GM23338 (cell line): ENCODE results near the gene NIPAL1. TPM values are rescaled to one million over a fixed set of nuclear protein-coding genes. Genes with fewer than 3 reads are reported as not detected.

Experiments used
- ATAC-seq: fragments of 200-7000 bp; cut with Tn5 transposase; 3 replicates; pipeline ENCODE4 v1.9.1; 2020
- DNase-seq: peaks from one replicate; pipeline ENCODE4 v3.0.0-alpha.2; 2015; ENCODE audit warnings: low spot score
- H2AFZ ChIP-seq: fragments of 200-600 bp; sonication (generic); 2 replicates; pipeline ENCODE4 v1.8.0; 2016; ENCODE audit warnings: antibody characterized with exemption, mild to moderate bottlenecking, moderate library complexity
- H3F3A ChIP-seq: fragments of 200-600 bp; sonication (generic); replicated peaks from 2 replicates; pipeline ENCODE4 v1.8.0; 2017; ENCODE audit warnings: antibody characterized with exemption, mixed run types, low read depth
- H3K27ac ChIP-seq: fragments of 200-600 bp; sonication (generic); 2 replicates; pipeline ENCODE4 v1.6.1; 2016; ENCODE audit warnings: low read depth
- H3K27me3 ChIP-seq: fragments of 200-600 bp; sonication (generic); 2 replicates; pipeline ENCODE4 v1.8.0; 2016; ENCODE audit warnings: mild to moderate bottlenecking, mixed run types, moderate library complexity; ENCODE audit not compliant: insufficient read depth
- H3K36me3 ChIP-seq: fragments of 200-600 bp; sonication (generic); 2 replicates; pipeline ENCODE4 v1.8.0; 2016; ENCODE audit warnings: mild to moderate bottlenecking; ENCODE audit not compliant: insufficient read depth
- H3K4me1 ChIP-seq: fragments of 200-600 bp; sonication (generic); 2 replicates; pipeline ENCODE4 v1.8.0; 2016; ENCODE audit warnings: mild to moderate bottlenecking, moderate library complexity; ENCODE audit not compliant: insufficient read depth
- H3K4me2 ChIP-seq: fragments of 200-600 bp; sonication (generic); 2 replicates; pipeline ENCODE4 v1.7.1; 2017; ENCODE audit warnings: mixed run types
- H3K4me3 ChIP-seq: fragments of 200-600 bp; sonication (generic); 2 replicates; pipeline ENCODE4 v1.6.1; 2016; ENCODE audit warnings: mixed run types
- H3K79me2 ChIP-seq: fragments of 200-600 bp; sonication (generic); replicated peaks from 2 replicates; pipeline ENCODE4 v1.8.0; 2017; ENCODE audit warnings: mild to moderate bottlenecking; ENCODE audit not compliant: insufficient read depth
- H3K9me2 ChIP-seq: fragments of 200-600 bp; sonication (generic); 2 replicates; pipeline ENCODE4 v1.8.0; 2017; ENCODE audit not compliant: insufficient read depth
- H4K20me1 ChIP-seq: fragments of 200-600 bp; sonication (generic); replicated peaks from 2 replicates; pipeline ENCODE4 v1.8.0; 2017; ENCODE audit warnings: mild to moderate bottlenecking; ENCODE audit not compliant: insufficient read depth
- H3K27ac Mint-ChIP-seq: 2 replicates; pipeline ENCODE4 v1.8.0; 2020; ENCODE audit warnings: inconsistent platforms, mild to moderate bottlenecking, moderate library complexity, mixed read lengths
- H3K27me3 Mint-ChIP-seq: 3 replicates; pipeline ENCODE4 v1.8.0; 2022; ENCODE audit warnings: low read depth, mild to moderate bottlenecking, moderate library complexity, mixed read lengths, inconsistent platforms; ENCODE audit not compliant: insufficient read depth, poor library complexity
- H3K36me3 Mint-ChIP-seq: 3 replicates; pipeline ENCODE4 v1.8.0; 2021; ENCODE audit warnings: low read depth, mild to moderate bottlenecking, inconsistent platforms, moderate library complexity, mixed read lengths
- H3K4me1 Mint-ChIP-seq: 3 replicates; pipeline ENCODE4 v1.8.0; 2020; ENCODE audit warnings: mild to moderate bottlenecking, inconsistent platforms, mixed read lengths
- H3K4me3 Mint-ChIP-seq: 3 replicates; pipeline ENCODE4 v1.8.0; 2021; ENCODE audit warnings: moderate library complexity, mild to moderate bottlenecking, inconsistent platforms, mixed read lengths
- H3K9me3 Mint-ChIP-seq: 3 replicates; pipeline ENCODE4 v1.8.0; 2020; ENCODE audit warnings: moderate library complexity, mild to moderate bottlenecking, inconsistent platforms, mixed read lengths
- CREB1 ChIP-seq: fragments of 250-450 bp; sonication (Bioruptor Pico); IDR thresholded peaks from 2 replicates; pipeline ENCODE4 v1.5.0; 2020; ENCODE audit warnings: low read depth, mild to moderate bottlenecking, moderate library complexity
- CTCF ChIP-seq, 2 experiments: fragments of 200-600 bp in 1 of 2; sonication (generic) in 1 of 2; conservative IDR thresholded peaks; 2 replicates each; pipeline versions ENCODE4 v1.5.1 to v1.6.1; 2016 to 2017; ENCODE audit warnings: antibody characterized with exemption in 2 of 2, low read depth in 2 of 2, mild to moderate bottlenecking in 2 of 2, moderate library complexity in 1 of 2
- ETS1 ChIP-seq: IDR thresholded peaks from 2 replicates; pipeline ENCODE4 v1.6.1; 2016; ENCODE audit warnings: antibody characterized with exemption
- EZH2 ChIP-seq: fragments of 200-600 bp; sonication (generic); IDR thresholded peaks from one replicate; pipeline ENCODE4 v1.8.0; 2017; ENCODE audit warnings: antibody characterized with exemption, mild to moderate bottlenecking, low read depth; ENCODE audit not compliant: unreplicated experiment
- EZH2phosphoT487 ChIP-seq: fragments of 200-600 bp; sonication (generic); IDR thresholded peaks from one replicate; pipeline ENCODE4 v1.8.1; 2018; ENCODE audit warnings: antibody characterized with exemption; ENCODE audit not compliant: unreplicated experiment
- JUNB ChIP-seq: IDR thresholded peaks from one replicate; pipeline ENCODE4 v1.6.1; 2016; ENCODE audit warnings: antibody characterized with exemption; ENCODE audit not compliant: unreplicated experiment
- NANOG ChIP-seq: IDR thresholded peaks from 2 replicates; pipeline ENCODE4 v1.6.1; 2016; ENCODE audit warnings: antibody characterized with exemption, borderline replicate concordance
- POLR2AphosphoS5 ChIP-seq: IDR thresholded peaks from 2 replicates; pipeline ENCODE4 v1.6.1; 2016; ENCODE audit warnings: antibody characterized with exemption, low read depth
- REST ChIP-seq: IDR thresholded peaks from one replicate; pipeline ENCODE4 v1.6.1; 2018; ENCODE audit warnings: antibody characterized with exemption; ENCODE audit not compliant: unreplicated experiment
- STAT1 ChIP-seq: IDR thresholded peaks from one replicate; pipeline ENCODE4 v1.6.1; 2016; ENCODE audit warnings: antibody characterized with exemption; ENCODE audit not compliant: unreplicated experiment
- ZNF114 ChIP-seq: fragments of 250-450 bp; sonication (Bioruptor Pico); IDR thresholded peaks from 2 replicates; pipeline ENCODE4 v1.5.0; 2020; ENCODE audit warnings: mild to moderate bottlenecking, moderate library complexity
- ZNF331 ChIP-seq: fragments of 250-450 bp; sonication (Bioruptor Pico); IDR thresholded peaks from 2 replicates; pipeline ENCODE4 v1.5.0; 2020; ENCODE audit warnings: low read depth, mild to moderate bottlenecking, moderate library complexity
- polyA plus RNA-seq: library from polyadenylated mRNA; unstranded; fragments of >200 nt; fragmentation: Nextera tagmentation; extraction: Ambion mirVana; gene quantifications from 2 replicates; pipeline ENCODE4 v1.2.1, GENCODE V29; 2016
- total RNA-seq: library from RNA; depleted of rRNA; stranded (reverse); fragments of >200 nt; shearing (Covaris generic); gene quantifications from 2 replicates; pipeline ENCODE4 v1.2.3, GENCODE V29; 2014
- TF ChIP-seq, protein P1 (sequence below): fragments of 250-450 bp; sonication (Bioruptor Pico); IDR thresholded peaks from 2 replicates; pipeline ENCODE4 v1.5.0; 2020; ENCODE audit warnings: mild to moderate bottlenecking, moderate library complexity

NIPAL1 gene
- total and polyA plus RNA-seq, 2 experiments from 2014 or later: 5.3 to 8.2 TPM

DNA sequence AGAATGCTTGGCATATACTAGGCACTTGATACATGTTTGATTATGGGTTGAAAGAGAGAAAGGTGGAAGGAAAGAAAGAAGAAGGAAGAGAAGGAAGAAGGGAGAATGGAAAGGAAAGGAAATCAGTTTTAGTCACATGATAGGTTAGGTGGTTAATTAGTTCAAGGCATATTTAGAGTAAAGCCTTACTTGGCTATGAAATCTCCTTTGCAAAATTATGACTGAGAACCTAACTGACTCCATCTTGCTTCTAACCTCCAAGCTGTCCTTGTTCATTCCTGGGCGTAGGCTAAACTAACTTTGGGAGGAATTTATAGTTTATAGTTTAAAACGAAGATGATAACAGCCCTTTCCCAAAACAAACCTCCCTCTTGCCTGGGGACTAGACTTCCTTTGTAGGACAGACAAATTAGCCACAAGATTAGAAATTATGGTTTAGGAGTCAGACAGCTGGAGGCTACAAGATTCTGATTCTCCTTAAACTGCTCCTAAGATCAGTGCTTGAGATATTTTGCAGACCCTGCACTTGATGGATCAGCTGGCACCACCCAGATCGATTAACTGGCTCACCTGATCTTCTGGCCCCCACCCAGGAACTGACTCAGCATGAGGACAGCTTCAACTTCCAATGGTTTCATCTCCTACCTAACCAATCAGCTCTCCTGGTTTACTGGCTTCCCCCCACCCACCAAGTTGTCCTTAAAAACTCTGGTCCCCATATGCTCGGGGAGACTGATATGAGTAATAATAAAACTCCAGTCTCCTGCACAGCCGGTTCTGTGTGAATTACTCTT lies 62.5 kb downstream of the NIPAL1 start:
- Mint-ChIP-seq H3K9me3 (no peaks in the 10 kb centered on the region), H3K4me1 (no peaks in the 10 kb centered on the region), H3K27me3 (peaks cover 1% of the 10 kb centered on the region), H3K4me3 (no peak overlapping the region), H3K27ac (no peak overlapping the region), H3K36me3 (no peaks in the 10 kb centered on the region)
- Histone ChIP-seq H3K79me2 (no peaks in the 10 kb centered on the region), H3K4me1 (no peaks in the 10 kb centered on the region), H3K36me3 (no peaks in the 10 kb centered on the region), H2AFZ (peak overlapping the region; percentile 34; the same call in 1 of the 2 replicates), H4K20me1 (no peaks in the 10 kb centered on the region), H3K9me2 (no peaks in the 10 kb centered on the region), H3K4me2 (no peak overlapping the region), H3K27ac (no peak overlapping the region), H3F3A (no peaks in the 10 kb centered on the region), H3K27me3 (no peaks in the 10 kb centered on the region), H3K4me3 (no peak overlapping the region)
- DNase-seq (no peak), ATAC-seq (no peak)
- no peak for TF ChIP-seq ETS1
- TF ChIP-seq POLR2AphosphoS5: no peak
- no peak for TF ChIP-seq STAT1
- TF ChIP-seq NANOG: no peak
- no peak for TF ChIP-seq ZNF114
- TF ChIP-seq, protein P1, sequence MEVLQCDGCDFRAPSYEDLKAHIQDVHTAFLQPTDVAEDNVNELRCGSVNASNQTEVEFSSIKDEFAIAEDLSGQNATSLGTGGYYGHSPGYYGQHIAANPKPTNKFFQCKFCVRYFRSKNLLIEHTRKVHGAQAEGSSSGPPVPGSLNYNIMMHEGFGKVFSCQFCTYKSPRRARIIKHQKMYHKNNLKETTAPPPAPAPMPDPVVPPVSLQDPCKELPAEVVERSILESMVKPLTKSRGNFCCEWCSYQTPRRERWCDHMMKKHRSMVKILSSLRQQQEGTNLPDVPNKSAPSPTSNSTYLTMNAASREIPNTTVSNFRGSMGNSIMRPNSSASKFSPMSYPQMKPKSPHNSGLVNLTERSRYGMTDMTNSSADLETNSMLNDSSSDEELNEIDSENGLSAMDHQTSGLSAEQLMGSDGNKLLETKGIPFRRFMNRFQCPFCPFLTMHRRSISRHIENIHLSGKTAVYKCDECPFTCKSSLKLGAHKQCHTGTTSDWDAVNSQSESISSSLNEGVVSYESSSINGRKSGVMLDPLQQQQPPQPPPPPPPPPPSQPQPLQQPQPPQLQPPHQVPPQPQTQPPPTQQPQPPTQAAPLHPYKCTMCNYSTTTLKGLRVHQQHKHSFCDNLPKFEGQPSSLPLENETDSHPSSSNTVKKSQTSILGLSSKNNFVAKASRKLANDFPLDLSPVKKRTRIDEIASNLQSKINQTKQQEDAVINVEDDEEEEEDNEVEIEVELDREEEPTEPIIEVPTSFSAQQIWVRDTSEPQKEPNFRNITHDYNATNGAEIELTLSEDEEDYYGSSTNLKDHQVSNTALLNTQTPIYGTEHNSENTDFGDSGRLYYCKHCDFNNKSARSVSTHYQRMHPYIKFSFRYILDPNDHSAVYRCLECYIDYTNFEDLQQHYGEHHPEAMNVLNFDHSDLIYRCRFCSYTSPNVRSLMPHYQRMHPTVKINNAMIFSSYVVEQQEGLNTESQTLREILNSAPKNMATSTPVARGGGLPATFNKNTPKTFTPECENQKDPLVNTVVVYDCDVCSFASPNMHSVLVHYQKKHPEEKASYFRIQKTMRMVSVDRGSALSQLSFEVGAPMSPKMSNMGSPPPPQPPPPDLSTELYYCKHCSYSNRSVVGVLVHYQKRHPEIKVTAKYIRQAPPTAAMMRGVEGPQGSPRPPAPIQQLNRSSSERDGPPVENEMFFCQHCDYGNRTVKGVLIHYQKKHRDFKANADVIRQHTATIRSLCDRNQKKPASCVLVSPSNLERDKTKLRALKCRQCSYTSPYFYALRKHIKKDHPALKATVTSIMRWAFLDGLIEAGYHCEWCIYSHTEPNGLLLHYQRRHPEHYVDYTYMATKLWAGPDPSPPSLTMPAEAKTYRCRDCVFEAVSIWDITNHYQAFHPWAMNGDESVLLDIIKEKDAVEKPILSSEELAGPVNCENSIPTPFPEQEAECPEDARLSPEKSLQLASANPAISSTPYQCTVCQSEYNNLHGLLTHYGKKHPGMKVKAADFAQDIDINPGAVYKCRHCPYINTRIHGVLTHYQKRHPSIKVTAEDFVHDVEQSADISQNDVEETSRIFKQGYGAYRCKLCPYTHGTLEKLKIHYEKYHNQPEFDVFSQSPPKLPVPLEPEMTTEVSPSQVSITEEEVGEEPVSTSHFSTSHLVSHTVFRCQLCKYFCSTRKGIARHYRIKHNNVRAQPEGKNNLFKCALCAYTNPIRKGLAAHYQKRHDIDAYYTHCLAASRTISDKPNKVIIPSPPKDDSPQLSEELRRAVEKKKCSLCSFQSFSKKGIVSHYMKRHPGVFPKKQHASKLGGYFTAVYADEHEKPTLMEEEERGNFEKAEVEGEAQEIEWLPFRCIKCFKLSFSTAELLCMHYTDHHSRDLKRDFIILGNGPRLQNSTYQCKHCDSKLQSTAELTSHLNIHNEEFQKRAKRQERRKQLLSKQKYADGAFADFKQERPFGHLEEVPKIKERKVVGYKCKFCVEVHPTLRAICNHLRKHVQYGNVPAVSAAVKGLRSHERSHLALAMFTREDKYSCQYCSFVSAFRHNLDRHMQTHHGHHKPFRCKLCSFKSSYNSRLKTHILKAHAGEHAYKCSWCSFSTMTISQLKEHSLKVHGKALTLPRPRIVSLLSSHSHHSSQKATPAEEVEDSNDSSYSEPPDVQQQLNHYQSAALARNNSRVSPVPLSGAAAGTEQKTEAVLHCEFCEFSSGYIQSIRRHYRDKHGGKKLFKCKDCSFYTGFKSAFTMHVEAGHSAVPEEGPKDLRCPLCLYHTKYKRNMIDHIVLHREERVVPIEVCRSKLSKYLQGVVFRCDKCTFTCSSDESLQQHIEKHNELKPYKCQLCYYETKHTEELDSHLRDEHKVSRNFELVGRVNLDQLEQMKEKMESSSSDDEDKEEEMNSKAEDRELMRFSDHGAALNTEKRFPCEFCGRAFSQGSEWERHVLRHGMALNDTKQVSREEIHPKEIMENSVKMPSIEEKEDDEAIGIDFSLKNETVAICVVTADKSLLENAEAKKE (CRISPR knock-in tag): no peak
- TF ChIP-seq REST: no peak
- TF ChIP-seq EZH2phosphoT487: no peak
- TF ChIP-seq CTCF (conservative IDR thresholded peaks at IDR 0.05; ENCODE audit: low read depth in 2 of 2): no peak
- no peak for TF ChIP-seq CREB1
- TF ChIP-seq ZNF331 (CRISPR knock-in tag): no peak
- no peak for TF ChIP-seq EZH2
- no peak for TF ChIP-seq JUNB
